ENCODE results near the gene AUH.

- TF ChIP-seq CTCF (IDR thresholded peaks at IDR 0.05) (no peak), POLR2AphosphoS5 (IDR thresholded peaks at IDR 0.05) (no peak), POLR2A (IDR thresholded peaks at IDR 0.05) (no peak)
Observed at GRCh38 chr9:91208419-91208745, 153.3 kb downstream of the AUH start.
